HS-5 (cell line): Measurements from ENCODE around the gene TBC1D10A.

ENCODE experiments used
- DNase-seq: peaks from one replicate; pipeline ENCODE4 v3.0.0-alpha.2; 2012; ENCODE audit warnings: low read depth

Gene TBC1D10A

GRCh38 chr22:30299322-30299721 is 27.4 kb downstream of the TBC1D10A start:
- DNase-seq, result no peak

GRCh38 chr22:30297991-30298701 is 28.6 kb downstream of the TBC1D10A start:
- DNase-seq, result no peak

- DNase-seq, result no peak
These were observed 29.3 kb downstream of the TBC1D10A start for GRCh38 chr22:30297276-30297990.

GRCh38 chr22:30296833-30297232 is 29.9 kb downstream of the TBC1D10A start:
- DNase-seq, result no peak

GRCh38 chr22:30296324-30296723 is 30.4 kb downstream of the TBC1D10A start:
- DNase-seq, result no peak

GRCh38 chr22:30295576-30295975 is 31.2 kb downstream of the TBC1D10A start:
- DNase-seq, result no peak

- DNase-seq, result no peak
These were observed 31.9 kb downstream of the TBC1D10A start for GRCh38 chr22:30294830-30295229.

GRCh38 chr22:30294066-30294465 is 32.7 kb downstream of the TBC1D10A start:
- DNase-seq, result no peak

GRCh38 chr22:30293026-30293425 is 33.7 kb downstream of the TBC1D10A start:
- no peak for DNase-seq

GRCh38 chr22:30292069-30292970 is 34.4 kb downstream of the TBC1D10A start:
- no peak for DNase-seq

GRCh38 chr22:30291058-30291892 is 35.5 kb downstream of the TBC1D10A start:
- no peak for DNase-seq

GRCh38 chr22:30290342-30291057 is 36.2 kb downstream of the TBC1D10A start:
- no peak for DNase-seq

- DNase-seq, result no peak
These were observed 36.8 kb downstream of the TBC1D10A start for GRCh38 chr22:30289980-30290313.

GRCh38 chr22:30289141-30289979 is 37.4 kb downstream of the TBC1D10A start, which contains the start of gene CASTOR1:
Gene CASTOR1 (minus strand): TSS chr22:30289505. CDS start chr22:30289497, 8 bp downstream.
- peak; percentile 88 for DNase-seq

- DNase-seq, result no peak
These were observed 38.2 kb downstream of the TBC1D10A start for GRCh38 chr22:30288419-30289140.

GRCh38 chr22:30287648-30288418 is 38.9 kb downstream of the TBC1D10A start:
- DNase-seq, result peak; percentile 60

GRCh38 chr22:30286813-30287647 is 39.7 kb downstream of the TBC1D10A start:
- no peak for DNase-seq

- no peak for DNase-seq
These were observed 40.4 kb downstream of the TBC1D10A start for GRCh38 chr22:30286331-30286730.
